ENCODE results near the gene MKRN1.
"Not testable (repeated sequence)": the region's sequence is repeated elsewhere in the genome, so short reads cannot be mapped to it uniquely, and the experiment has no call there.

MKRN1 gene

DNA sequence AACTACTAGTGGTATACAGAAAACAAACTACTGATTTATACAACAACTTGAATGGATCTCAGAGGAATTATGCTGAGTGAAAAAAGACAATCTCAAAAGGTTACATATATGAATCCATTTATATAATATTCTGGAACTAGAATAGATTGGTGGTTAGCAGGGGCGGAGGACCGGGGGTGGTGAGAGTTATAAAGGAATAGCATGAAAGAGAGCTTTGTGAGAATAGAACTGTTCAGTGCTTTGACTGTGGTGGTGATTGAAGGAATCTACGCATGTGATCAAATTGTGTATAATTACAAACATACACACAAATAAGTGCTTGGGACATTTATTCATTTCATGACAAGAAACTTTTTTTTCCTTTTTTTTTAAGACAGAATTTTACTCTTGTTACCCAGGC lies 55.8 kb downstream of the MKRN1 start:
- no peak overlapping the region for H3K4me3 ChIP-seq (ENCODE audit: low read depth in 1 of 2, low read length in 2 of 2)
- H3K4me1 ChIP-seq (ENCODE audit: control insufficient read depth in 1 of 2, insufficient read depth in 2 of 2, low read length in 2 of 2), result no peaks in the 10 kb centered on the region
- no peak overlapping the region for H3K27ac ChIP-seq (ENCODE audit: low read length)
- no peaks in the 10 kb centered on the region for H3K27me3 ChIP-seq (ENCODE audit: low read depth, low read length)
- no peaks in the 10 kb centered on the region for H3K36me3 ChIP-seq (ENCODE audit: control insufficient read depth in 1 of 2, insufficient read depth in 2 of 2, low read length in 2 of 2)
- H3K9me3 ChIP-seq (ENCODE audit: control insufficient read depth in 1 of 2, low read length in 2 of 2), result no peaks in the 10 kb centered on the region

DNA sequence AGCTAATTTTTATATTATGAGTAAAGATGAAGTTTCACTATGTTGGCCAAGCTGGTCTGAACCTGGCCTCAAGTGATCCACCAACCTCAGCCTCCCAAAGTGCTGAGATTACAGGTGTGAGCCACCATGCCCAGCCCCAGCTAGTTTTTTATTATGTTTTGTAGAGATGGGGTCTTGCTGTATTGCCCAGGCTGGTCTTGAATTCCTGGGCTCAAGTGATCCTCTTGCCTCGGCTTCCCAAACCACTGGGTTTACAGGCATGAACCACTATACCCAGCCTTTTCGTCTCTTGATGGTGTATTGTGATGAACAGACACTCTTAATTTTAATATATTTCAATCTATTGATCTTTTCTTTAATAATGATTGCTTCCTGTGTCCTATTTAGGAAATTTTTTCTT lies 57.8 kb downstream of the MKRN1 start:
- no peaks in the 10 kb centered on the region for H3K27me3 ChIP-seq (ENCODE audit: low read depth, low read length)
- no peak overlapping the region for H3K4me3 ChIP-seq (ENCODE audit: low read depth in 1 of 2, low read length in 2 of 2)
- no peaks in the 10 kb centered on the region for H3K36me3 ChIP-seq (ENCODE audit: control insufficient read depth in 1 of 2, insufficient read depth in 2 of 2, low read length in 2 of 2)
- H3K9me3 ChIP-seq (ENCODE audit: control insufficient read depth in 1 of 2, low read length in 2 of 2), result no peaks in the 10 kb centered on the region
- no peaks in the 10 kb centered on the region for H3K4me1 ChIP-seq (ENCODE audit: control insufficient read depth in 1 of 2, insufficient read depth in 2 of 2, low read length in 2 of 2)
- no peak overlapping the region for H3K27ac ChIP-seq (ENCODE audit: low read length)

DNA sequence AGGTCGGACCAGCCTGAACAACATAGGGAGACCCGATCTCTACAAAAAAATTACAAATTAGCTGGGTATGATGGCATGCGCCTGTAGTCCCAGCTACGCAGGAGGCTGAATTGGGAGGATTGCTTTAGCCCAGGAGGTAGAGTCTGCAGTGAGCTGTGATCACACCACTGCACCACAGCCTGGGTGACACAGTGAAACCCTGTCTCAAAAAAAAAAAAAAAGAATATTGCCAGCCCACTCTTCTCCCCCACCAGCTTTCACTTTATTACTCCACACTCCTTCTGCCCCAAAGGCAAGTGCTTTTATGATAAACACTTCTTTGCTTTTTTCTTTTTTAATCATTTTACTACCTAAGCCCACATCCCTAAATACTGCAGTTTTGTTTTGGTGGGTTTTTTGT lies 60.7 kb downstream of the MKRN1 start:
- Histone ChIP-seq H3K4me1 (ENCODE audit: control insufficient read depth in 1 of 2, insufficient read depth in 2 of 2, low read length in 2 of 2) (no peaks in the 10 kb centered on the region), H3K9me3 (ENCODE audit: control insufficient read depth in 1 of 2, low read length in 2 of 2) (no peaks in the 10 kb centered on the region), H3K27me3 (ENCODE audit: low read depth, low read length) (no peaks in the 10 kb centered on the region), H3K36me3 (ENCODE audit: control insufficient read depth in 1 of 2, insufficient read depth in 2 of 2, low read length in 2 of 2) (no peaks in the 10 kb centered on the region), H3K27ac (ENCODE audit: low read length) (no peak overlapping the region), H3K4me3 (ENCODE audit: low read depth in 1 of 2, low read length in 2 of 2) (no peak overlapping the region)

DNA sequence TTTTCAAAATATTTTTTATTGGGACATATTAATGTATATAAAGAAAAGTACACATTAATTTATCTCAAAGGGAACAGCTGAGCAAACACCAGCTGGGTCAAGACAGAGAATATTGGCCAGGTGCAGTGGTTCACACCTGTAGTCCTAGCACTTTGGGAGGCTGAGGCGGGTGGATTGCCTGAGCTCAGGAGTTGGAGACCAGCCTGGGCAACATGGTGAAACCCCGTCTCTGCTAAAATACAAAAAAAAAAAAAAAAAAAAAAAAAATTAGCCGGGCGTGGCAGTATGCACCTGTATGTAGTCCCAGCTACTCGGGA lies 61.2 kb downstream of the MKRN1 start:
- not testable (repeated sequence) for H3K27me3 ChIP-seq (ENCODE audit: low read depth, low read length); H3K4me3 ChIP-seq (ENCODE audit: low read depth in 1 of 2, low read length in 2 of 2); H3K4me1 ChIP-seq (ENCODE audit: control insufficient read depth in 1 of 2, insufficient read depth in 2 of 2, low read length in 2 of 2); H3K9me3 ChIP-seq (ENCODE audit: control insufficient read depth in 1 of 2, low read length in 2 of 2); H3K36me3 ChIP-seq (ENCODE audit: control insufficient read depth in 1 of 2, insufficient read depth in 2 of 2, low read length in 2 of 2); H3K27ac ChIP-seq (ENCODE audit: low read length)

DNA sequence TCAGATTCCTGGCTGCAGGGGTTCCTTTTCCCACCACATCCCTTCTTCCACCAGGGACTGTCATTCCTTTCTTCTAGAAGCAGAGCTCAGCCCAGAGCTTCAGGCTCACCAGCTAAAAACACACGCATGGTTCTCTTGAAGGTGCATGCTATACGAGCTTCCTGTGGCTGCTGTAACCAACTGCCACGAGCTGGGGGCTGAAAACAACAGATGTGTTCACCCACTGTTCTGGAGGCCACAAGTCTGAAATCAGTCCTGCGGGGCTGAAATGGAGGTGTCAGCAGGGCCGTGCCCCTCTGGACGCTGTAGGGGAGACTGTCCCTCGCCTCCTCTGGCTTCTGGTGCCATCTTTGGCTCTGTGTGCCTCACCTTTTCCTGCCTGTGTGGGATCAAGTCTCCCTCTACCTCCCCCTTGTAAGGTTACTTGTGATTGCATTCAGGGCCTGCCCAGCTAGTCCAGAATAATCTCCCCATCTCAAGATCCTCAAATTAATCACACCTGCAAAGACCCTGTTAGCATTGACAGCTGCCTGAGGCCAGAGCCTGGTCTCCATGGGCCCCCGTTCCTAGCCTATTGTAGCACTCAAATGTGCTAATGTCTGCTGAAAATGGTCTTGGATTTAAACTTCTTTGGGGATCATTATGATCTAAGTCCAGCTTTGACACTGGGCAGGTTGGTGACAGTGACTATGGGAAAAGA lies 61.7 kb downstream of the MKRN1 start:
- H3K36me3 ChIP-seq (ENCODE audit: control insufficient read depth in 1 of 2, insufficient read depth in 2 of 2, low read length in 2 of 2), result no peaks in the 10 kb centered on the region
- no peak overlapping the region for H3K27ac ChIP-seq (ENCODE audit: low read length)
- peaks cover 0 to 3% of the 10 kb centered on the region in 2 donors for H3K9me3 ChIP-seq (ENCODE audit: control insufficient read depth in 1 of 2, low read length in 2 of 2)
- H3K4me3 ChIP-seq (ENCODE audit: low read depth in 1 of 2, low read length in 2 of 2), result no peak overlapping the region
- no peaks in the 10 kb centered on the region for H3K4me1 ChIP-seq (ENCODE audit: control insufficient read depth in 1 of 2, insufficient read depth in 2 of 2, low read length in 2 of 2)
- no peaks in the 10 kb centered on the region for H3K27me3 ChIP-seq (ENCODE audit: low read depth, low read length)

DNA sequence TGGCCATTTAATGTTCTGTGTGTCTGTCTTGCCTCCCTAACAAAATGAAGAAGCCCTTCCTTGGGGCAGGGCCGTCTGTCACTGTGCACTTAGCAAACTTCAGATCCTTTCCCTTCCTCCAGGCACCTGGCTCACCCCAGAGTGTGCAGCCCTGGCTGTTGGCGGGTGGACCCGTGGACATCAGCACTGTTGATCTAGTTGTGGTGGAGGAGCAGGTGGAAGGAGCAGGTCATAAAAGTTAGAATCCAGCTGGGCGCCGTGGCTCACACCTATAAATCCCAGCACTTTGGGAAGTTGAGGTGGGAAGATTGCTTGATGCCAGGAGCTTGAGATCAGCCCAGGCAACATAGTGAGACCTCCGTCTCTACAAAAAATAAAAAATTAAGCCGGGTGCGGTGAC lies 62.7 kb downstream of the MKRN1 start:
- Histone ChIP-seq H3K36me3 (ENCODE audit: control insufficient read depth in 1 of 2, insufficient read depth in 2 of 2, low read length in 2 of 2) (no peaks in the 10 kb centered on the region), H3K4me1 (ENCODE audit: control insufficient read depth in 1 of 2, insufficient read depth in 2 of 2, low read length in 2 of 2) (no peaks in the 10 kb centered on the region), H3K9me3 (ENCODE audit: control insufficient read depth in 1 of 2, low read length in 2 of 2) (peaks cover 0 to 3% of the 10 kb centered on the region in 2 donors), H3K27ac (ENCODE audit: low read length) (no peak overlapping the region), H3K27me3 (ENCODE audit: low read depth, low read length) (no peaks in the 10 kb centered on the region), H3K4me3 (ENCODE audit: low read depth in 1 of 2, low read length in 2 of 2) (no peak overlapping the region)

GRCh38 chr7:140415816-140416215 lies 63.5 kb downstream of the MKRN1 start:
- H3K27ac ChIP-seq (ENCODE audit: low read length); H3K4me1 ChIP-seq (ENCODE audit: control insufficient read depth in 1 of 2, insufficient read depth in 2 of 2, low read length in 2 of 2); H3K9me3 ChIP-seq (ENCODE audit: control insufficient read depth in 1 of 2, low read length in 2 of 2); H3K36me3 ChIP-seq (ENCODE audit: control insufficient read depth in 1 of 2, insufficient read depth in 2 of 2, low read length in 2 of 2); H3K27me3 ChIP-seq (ENCODE audit: low read depth, low read length); H3K4me3 ChIP-seq (ENCODE audit: low read depth in 1 of 2, low read length in 2 of 2): not testable (repeated sequence)

GRCh38 chr7:140415361-140415760 lies 63.9 kb downstream of the MKRN1 start:
- no peaks in the 10 kb centered on the region for H3K4me1 ChIP-seq (ENCODE audit: control insufficient read depth in 1 of 2, insufficient read depth in 2 of 2, low read length in 2 of 2)
- H3K36me3 ChIP-seq (ENCODE audit: control insufficient read depth in 1 of 2, insufficient read depth in 2 of 2, low read length in 2 of 2), result no peaks in the 10 kb centered on the region
- H3K4me3 ChIP-seq (ENCODE audit: low read depth in 1 of 2, low read length in 2 of 2), result no peak overlapping the region
- H3K27me3 ChIP-seq (ENCODE audit: low read depth, low read length), result no peaks in the 10 kb centered on the region
- no peak overlapping the region for H3K27ac ChIP-seq (ENCODE audit: low read length)
- H3K9me3 ChIP-seq (ENCODE audit: control insufficient read depth in 1 of 2, low read length in 2 of 2), result peaks cover 0 to 3% of the 10 kb centered on the region in 2 donors

- Histone ChIP-seq H3K4me1 (ENCODE audit: control insufficient read depth in 1 of 2, insufficient read depth in 2 of 2, low read length in 2 of 2) (no peaks in the 10 kb centered on the region), H3K36me3 (ENCODE audit: control insufficient read depth in 1 of 2, insufficient read depth in 2 of 2, low read length in 2 of 2) (no peaks in the 10 kb centered on the region), H3K4me3 (ENCODE audit: low read depth in 1 of 2, low read length in 2 of 2) (peak overlapping the region; percentile 37 to 54), H3K9me3 (ENCODE audit: control insufficient read depth in 1 of 2, low read length in 2 of 2) (no peaks in the 10 kb centered on the region), H3K27me3 (ENCODE audit: low read depth, low read length) (no peaks in the 10 kb centered on the region), H3K27ac (ENCODE audit: low read length) (no peak overlapping the region)
These were observed 74.7 kb downstream of the MKRN1 start for GRCh38 chr7:140404565-140405065.

DNA sequence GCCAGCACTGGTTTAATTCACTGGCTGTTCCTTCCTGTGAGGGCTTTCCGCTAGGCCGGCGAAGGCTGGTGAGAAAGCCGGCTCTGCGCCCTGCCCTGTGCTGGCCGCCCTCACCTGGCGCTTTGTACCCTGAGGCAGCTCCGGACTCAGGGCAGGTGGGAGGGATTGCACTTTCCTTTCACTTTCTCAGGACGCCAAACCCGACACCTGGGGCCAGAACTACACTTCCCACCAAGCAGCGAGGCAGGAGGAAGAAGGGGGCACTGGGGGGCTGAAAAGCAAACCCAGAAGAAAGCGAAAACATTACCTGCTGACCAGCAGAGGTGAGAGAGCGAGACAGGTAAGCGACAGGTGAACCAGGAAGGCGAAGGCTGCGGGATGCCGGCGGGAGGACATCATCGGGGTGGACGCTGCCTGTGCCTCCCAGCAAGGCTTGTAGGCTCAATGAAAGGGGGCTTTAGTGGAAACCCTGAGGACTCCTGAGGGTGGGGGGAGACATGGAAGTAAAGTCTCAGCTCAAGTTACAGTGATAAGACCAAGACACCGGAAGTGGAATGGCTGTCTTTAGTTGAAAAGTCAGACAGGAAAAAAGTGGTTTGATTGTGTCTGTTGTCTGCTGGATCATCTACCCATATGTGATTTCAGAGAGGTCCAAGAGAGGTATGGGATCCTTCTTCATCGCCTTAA lies 75.3 kb downstream of the MKRN1 start, which contains the start of gene RAB19:
RAB19 (plus strand) TSS at position 181 of the 687 bp plus-strand sequence. CDS start 3,589 bp downstream, outside the sequence.
- Histone ChIP-seq H3K27ac (ENCODE audit: low read length) (peak within 1 kb of the TSS; percentile 6), H3K27me3 (ENCODE audit: low read depth, low read length) (no peaks in the 10 kb centered on the region)

More for the DNA sequence above, 75.3 kb downstream of the MKRN1 start, which contains the start of gene RAB19:
- Histone ChIP-seq H3K4me3 (ENCODE audit: low read depth in 1 of 2, low read length in 2 of 2) (peak within 1 kb of the TSS; percentile 37 to 54), H3K9me3 (ENCODE audit: control insufficient read depth in 1 of 2, low read length in 2 of 2) (no peaks in the 10 kb centered on the region), H3K36me3 (ENCODE audit: control insufficient read depth in 1 of 2, insufficient read depth in 2 of 2, low read length in 2 of 2) (no peaks in the 10 kb centered on the region), H3K4me1 (ENCODE audit: control insufficient read depth in 1 of 2, insufficient read depth in 2 of 2, low read length in 2 of 2) (no peaks in the 10 kb centered on the region)

All from muscle layer of duodenum (tissue), 2 donors.